ENCODE data around the gene KRTAP5-5. TPM values are rescaled to one million over a fixed set of nuclear protein-coding genes. Genes with fewer than 3 reads are reported as not detected.

KRTAP5-5 gene
- total and polyA plus RNA-seq, 2 of the 8 experiments (the other 6 are each of a cell fraction or from before 2014, with no cell fraction given), result 0.09 TPM; not detected in 1

- TF ChIP-seq CHD2 (IDR thresholded peaks at IDR 0.05; ENCODE audit: low read length) (no peak), SIN3A (conservative IDR thresholded peaks at IDR 0.05 in 1 of 2, IDR thresholded peaks at IDR 0.05 in 1 of 2; ENCODE audit: low read depth in 1 of 2, low read length in 2 of 2) (no peak), CHD7 (IDR thresholded peaks at IDR 0.05; ENCODE audit: insufficient replicate concordance, low read length) (no peak), TAF7 (optimal IDR thresholded peaks at IDR 0.05; ENCODE audit: borderline replicate concordance, low read depth, low read length) (no peak), CREB1 (IDR thresholded peaks at IDR 0.05) (no peak), NANOG (IDR thresholded peaks at IDR 0.05; ENCODE audit: insufficient read depth, low read depth, low read length, poor library complexity, severe bottlenecking) (no peak), RNF2 (IDR thresholded peaks at IDR 0.05; ENCODE audit: borderline replicate concordance, low read depth, low read length, missing control alignments, poor library complexity, severe bottlenecking) (no peak), RFX5 (IDR thresholded peaks at IDR 0.05; ENCODE audit: borderline replicate concordance, low read depth, low read length) (no peak)
Observed at GRCh38 chr11:1650918-1651262, 21.3 kb downstream of the KRTAP5-5 start (continued).
